Measurements from ENCODE around the gene CROCC2.

The CROCC2 gene

DNA sequence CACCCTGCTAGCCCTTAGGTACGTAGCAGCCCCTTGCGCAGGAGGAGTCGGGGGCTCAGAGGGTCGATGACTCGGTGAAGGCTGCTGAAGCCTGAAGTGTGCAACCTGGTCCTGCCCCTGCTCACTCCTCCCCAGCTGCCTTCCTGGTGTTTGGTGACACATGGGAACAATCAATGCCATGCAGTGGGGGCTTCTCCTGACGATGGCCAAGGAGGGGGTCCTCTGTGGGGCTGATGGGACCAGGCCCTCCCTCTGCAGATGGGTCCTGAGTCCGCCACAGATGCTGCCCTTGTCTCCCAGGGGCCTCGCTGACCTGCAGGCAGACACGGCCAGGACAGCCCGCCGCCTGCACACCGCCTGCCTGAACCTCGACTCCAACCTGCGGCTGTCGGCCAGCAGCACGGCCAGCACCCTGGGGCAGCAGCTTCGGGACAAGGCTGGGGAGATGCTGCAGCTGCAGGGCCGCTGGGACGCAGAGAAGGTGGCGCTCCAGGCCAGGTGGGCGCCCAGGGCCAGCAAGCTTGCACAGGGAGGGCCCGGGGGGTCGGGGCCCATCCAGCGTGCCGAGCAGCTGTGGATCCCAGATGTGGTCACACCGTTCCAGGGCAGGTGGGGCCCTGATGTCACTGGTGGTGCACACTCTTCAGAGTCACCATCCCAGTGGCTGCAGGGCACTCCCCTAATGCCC, 24.6 kb downstream of the CROCC2 start:
- no peak overlapping the region for H3K4me3 ChIP-seq (ENCODE audit: low read length)
- no peak overlapping the region for H3K27ac ChIP-seq (ENCODE audit: low read length)
- H3K36me3 ChIP-seq (ENCODE audit: control insufficient read depth, low read depth, low read length) = no peaks in the 10 kb centered on the region
- H3K27me3 ChIP-seq (ENCODE audit: control insufficient read depth, insufficient read depth, low read length) = no peaks in the 10 kb centered on the region
- H3K4me1 ChIP-seq (ENCODE audit: control insufficient read depth, low read depth, low read length) = no peaks in the 10 kb centered on the region
- no peak overlapping the region for H3K9ac ChIP-seq (ENCODE audit: low read length)
- no peaks in the 10 kb centered on the region for H3K9me3 ChIP-seq (ENCODE audit: control insufficient read depth, low read depth, low read length)

DNA sequence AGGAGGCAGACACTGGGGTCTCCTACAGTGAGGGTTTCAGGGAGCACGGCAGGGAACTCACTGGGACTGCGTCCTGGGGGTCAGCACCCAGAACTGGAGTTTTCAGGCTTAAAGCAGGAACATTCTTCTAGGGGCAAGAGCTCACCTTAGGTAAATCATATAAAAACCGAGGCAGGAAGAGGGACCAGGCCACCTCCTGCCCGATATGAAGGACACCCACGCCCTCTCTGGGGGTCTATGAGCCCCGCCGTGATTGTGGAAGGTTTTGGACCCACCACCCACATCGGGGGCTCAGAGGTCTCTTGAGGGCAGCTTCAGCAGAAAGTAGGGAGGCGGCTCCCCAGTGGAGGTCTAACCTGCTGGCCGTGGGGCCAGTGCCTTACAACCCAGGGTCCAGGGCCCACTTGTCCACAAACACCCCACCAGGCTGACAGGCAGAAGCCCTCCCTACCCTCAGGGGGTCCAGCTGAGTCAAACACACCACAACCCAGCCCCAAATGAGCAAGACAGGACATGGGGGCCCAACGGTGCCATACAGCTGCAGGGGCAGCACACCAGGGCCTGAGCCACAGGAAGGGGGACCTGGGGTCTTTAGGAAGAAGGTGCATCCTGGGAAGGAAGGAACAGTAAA, 25.3 kb downstream of the CROCC2 start:
- Histone ChIP-seq H3K9me3 (ENCODE audit: control insufficient read depth, low read depth, low read length) (no peaks in the 10 kb centered on the region), H3K36me3 (ENCODE audit: control insufficient read depth, low read depth, low read length) (no peaks in the 10 kb centered on the region), H3K27me3 (ENCODE audit: control insufficient read depth, insufficient read depth, low read length) (no peaks in the 10 kb centered on the region), H3K4me1 (ENCODE audit: control insufficient read depth, low read depth, low read length) (no peaks in the 10 kb centered on the region), H3K9ac (ENCODE audit: low read length) (no peak overlapping the region), H3K4me3 (ENCODE audit: low read length) (no peak overlapping the region), H3K27ac (ENCODE audit: low read length) (no peak overlapping the region)

DNA sequence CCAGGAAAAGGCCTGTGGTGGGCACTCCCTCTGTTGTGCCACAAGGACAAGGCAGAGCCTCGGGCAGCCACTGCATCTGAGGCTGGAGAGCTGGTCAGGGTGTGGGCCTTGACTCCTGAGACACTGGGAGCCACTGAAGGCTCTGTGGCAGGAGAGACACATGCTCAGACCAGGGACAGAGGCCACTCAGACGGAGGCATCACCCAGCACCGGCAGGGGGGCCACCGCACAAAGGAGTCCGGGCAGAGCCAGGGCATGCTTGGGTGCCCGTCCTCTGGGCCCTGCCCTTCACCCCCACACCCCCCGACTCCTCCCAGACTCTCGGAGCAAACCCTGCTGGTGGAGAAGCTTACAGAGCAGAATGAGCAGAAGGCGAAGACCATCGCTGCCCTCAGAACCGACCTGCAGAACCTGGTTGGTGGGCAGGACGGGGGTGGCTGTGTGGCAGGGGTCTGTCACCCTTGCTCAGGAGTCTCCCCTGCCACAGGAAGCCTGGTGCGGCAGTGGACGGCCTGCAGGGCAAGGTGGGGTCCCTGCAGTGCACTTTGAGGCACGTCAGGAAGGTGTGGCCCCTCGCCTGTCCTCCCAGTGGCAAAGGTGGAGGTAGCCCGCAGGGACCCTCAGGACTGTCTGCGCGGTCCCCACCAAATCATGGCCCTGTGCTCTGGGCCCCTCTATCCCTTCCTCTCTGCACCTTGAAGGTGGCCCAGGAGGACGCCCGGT, 26.0 kb downstream of the CROCC2 start:
- no peak overlapping the region for H3K4me3 ChIP-seq (ENCODE audit: low read length)
- H3K27me3 ChIP-seq (ENCODE audit: control insufficient read depth, insufficient read depth, low read length) = no peaks in the 10 kb centered on the region
- no peaks in the 10 kb centered on the region for H3K36me3 ChIP-seq (ENCODE audit: control insufficient read depth, low read depth, low read length)
- no peaks in the 10 kb centered on the region for H3K9me3 ChIP-seq (ENCODE audit: control insufficient read depth, low read depth, low read length)
- H3K4me1 ChIP-seq (ENCODE audit: control insufficient read depth, low read depth, low read length) = no peaks in the 10 kb centered on the region
- no peak overlapping the region for H3K27ac ChIP-seq (ENCODE audit: low read length)
- H3K9ac ChIP-seq (ENCODE audit: low read length) = no peak overlapping the region

DNA sequence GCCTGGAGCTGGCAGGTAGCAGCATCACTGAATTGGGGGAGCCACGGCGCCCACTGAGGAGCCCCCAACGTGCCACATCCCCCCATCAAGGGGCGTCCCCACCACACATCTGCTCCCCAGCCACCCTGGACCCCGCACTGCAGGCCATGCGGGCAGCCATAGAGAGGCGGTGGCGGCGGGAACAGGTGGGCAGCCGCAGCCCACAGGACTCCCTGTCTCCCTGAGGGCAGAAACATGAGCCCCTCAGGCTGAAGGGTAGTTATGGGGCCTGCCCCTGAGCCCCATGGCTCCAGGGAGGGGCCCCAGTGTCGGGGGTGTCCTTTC, 26.6 kb downstream of the CROCC2 start:
- H3K36me3 ChIP-seq (ENCODE audit: control insufficient read depth, low read depth, low read length) = no peaks in the 10 kb centered on the region
- H3K9ac ChIP-seq (ENCODE audit: low read length) = no peak overlapping the region
- H3K27me3 ChIP-seq (ENCODE audit: control insufficient read depth, insufficient read depth, low read length) = no peaks in the 10 kb centered on the region
- no peaks in the 10 kb centered on the region for H3K4me1 ChIP-seq (ENCODE audit: control insufficient read depth, low read depth, low read length)
- no peak overlapping the region for H3K4me3 ChIP-seq (ENCODE audit: low read length)
- H3K9me3 ChIP-seq (ENCODE audit: control insufficient read depth, low read depth, low read length) = no peaks in the 10 kb centered on the region
- H3K27ac ChIP-seq (ENCODE audit: low read length) = no peak overlapping the region

DNA sequence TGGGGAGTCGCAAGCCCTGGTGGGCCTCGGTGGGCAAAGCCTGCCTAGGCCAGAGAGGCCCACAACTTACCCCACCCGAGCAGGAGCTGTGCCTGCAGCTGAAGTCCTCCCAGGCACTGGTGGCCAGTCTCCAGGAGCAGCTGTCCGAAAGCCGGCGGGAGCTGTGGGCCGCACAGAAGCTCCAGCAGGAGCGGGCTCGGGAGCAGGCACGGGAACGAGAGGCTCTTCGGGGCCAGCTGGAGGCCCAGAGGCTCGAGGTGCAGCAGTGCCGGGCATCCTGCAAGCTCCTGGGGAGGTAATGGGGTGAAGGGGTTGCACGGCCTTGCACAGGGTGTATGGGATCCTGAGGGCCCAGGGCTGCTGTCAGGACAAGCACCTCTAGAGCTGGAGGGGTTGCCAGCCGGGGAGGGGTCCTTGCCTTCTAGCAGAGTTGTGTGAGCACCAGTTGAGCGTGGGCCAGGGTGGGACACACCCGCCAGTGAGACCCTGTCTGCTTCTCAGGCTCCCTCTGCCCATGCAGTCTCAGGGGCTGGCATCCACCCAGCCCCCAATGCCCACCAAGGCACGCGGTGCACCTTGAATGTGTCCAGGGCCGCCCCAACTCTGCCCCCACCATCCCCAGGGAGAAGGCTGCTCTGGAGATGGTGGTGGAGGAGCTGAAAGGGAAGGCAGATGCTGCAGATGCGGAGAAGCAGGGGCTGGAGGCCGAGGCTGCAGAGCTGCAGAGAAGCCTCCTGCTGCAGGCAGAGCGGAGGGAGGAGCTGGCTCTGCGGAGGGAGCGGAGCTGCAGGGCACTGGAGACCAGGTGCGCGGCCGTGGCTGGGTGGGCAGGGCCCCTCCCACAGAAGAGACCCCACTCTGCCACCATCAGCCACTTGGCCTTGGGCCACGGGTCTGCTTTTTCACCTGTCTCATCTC, 27.2 kb downstream of the CROCC2 start:
- Histone ChIP-seq H3K36me3 (ENCODE audit: control insufficient read depth, low read depth, low read length) (no peaks in the 10 kb centered on the region), H3K9me3 (ENCODE audit: control insufficient read depth, low read depth, low read length) (no peaks in the 10 kb centered on the region), H3K9ac (ENCODE audit: low read length) (no peak overlapping the region), H3K4me1 (ENCODE audit: control insufficient read depth, low read depth, low read length) (no peaks in the 10 kb centered on the region), H3K27ac (ENCODE audit: low read length) (no peak overlapping the region), H3K27me3 (ENCODE audit: control insufficient read depth, insufficient read depth, low read length) (no peaks in the 10 kb centered on the region), H3K4me3 (ENCODE audit: low read length) (no peak overlapping the region)

DNA sequence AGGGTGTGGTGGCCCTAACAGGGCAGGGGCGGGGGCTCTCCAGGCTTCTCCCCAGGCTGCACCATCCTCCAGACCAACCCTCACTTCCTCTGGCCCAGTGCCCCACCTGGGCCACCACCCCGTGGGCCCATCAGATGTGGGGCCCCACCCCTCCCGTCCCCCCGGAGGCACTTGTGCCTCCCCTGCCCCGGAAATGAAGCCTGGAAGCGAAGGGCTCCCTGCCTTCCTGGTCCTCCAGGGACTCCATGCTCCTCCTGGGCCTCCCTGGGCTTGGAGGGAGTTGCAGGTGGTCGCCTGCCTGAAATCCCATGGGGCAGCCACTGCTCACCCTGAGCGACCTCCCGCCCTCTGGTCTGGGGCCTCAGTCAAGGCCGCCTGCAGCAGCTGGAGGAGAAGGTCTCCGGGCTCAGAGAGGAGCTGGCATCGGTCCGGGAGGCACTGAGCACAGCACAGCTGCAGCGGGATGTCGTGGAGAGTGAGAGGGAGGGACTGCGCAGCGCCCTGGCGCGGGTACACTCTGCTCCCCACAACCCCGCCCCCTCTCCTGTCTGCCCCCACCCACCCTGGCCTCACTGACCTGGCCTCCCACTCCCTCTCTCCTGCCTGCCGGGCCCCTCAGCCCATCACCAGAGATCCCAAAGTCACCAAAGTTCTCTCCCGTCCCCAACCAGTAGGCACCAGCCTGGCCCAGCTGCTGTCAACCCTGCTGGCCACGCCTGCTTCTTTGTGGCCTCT, 28.0 kb downstream of the CROCC2 start:
- Histone ChIP-seq H3K9ac (ENCODE audit: low read length) (no peak overlapping the region), H3K27ac (ENCODE audit: low read length) (no peak overlapping the region), H3K4me1 (ENCODE audit: control insufficient read depth, low read depth, low read length) (no peaks in the 10 kb centered on the region), H3K9me3 (ENCODE audit: control insufficient read depth, low read depth, low read length) (no peaks in the 10 kb centered on the region), H3K36me3 (ENCODE audit: control insufficient read depth, low read depth, low read length) (no peaks in the 10 kb centered on the region), H3K27me3 (ENCODE audit: control insufficient read depth, insufficient read depth, low read length) (no peaks in the 10 kb centered on the region), H3K4me3 (ENCODE audit: low read length) (no peak overlapping the region)

DNA sequence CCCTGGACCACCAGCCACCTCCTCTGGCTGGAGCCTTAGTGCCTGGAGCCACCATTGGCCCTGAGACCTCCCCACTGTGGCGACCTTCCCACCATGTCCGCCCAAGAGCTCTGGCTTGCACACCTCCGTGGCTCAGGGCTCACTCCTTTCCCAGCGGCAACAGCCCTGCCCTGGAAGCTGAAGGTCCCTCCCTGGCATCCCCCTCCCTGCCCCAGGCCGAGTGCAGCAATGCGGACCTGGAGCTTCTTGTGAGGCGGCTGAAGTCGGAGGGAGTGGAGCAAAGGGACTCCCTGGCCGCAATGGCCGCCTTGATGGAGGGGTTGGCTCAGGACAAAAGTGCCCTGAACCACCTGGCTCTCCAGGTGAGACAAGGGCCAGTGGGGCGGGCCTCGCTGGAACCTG, 28.6 kb downstream of the CROCC2 start:
- Histone ChIP-seq H3K36me3 (ENCODE audit: control insufficient read depth, low read depth, low read length) (no peaks in the 10 kb centered on the region), H3K27me3 (ENCODE audit: control insufficient read depth, insufficient read depth, low read length) (no peaks in the 10 kb centered on the region), H3K4me1 (ENCODE audit: control insufficient read depth, low read depth, low read length) (no peaks in the 10 kb centered on the region), H3K9ac (ENCODE audit: low read length) (no peak overlapping the region), H3K4me3 (ENCODE audit: low read length) (no peak overlapping the region), H3K27ac (ENCODE audit: low read length) (no peak overlapping the region), H3K9me3 (ENCODE audit: control insufficient read depth, low read depth, low read length) (no peaks in the 10 kb centered on the region)

DNA sequence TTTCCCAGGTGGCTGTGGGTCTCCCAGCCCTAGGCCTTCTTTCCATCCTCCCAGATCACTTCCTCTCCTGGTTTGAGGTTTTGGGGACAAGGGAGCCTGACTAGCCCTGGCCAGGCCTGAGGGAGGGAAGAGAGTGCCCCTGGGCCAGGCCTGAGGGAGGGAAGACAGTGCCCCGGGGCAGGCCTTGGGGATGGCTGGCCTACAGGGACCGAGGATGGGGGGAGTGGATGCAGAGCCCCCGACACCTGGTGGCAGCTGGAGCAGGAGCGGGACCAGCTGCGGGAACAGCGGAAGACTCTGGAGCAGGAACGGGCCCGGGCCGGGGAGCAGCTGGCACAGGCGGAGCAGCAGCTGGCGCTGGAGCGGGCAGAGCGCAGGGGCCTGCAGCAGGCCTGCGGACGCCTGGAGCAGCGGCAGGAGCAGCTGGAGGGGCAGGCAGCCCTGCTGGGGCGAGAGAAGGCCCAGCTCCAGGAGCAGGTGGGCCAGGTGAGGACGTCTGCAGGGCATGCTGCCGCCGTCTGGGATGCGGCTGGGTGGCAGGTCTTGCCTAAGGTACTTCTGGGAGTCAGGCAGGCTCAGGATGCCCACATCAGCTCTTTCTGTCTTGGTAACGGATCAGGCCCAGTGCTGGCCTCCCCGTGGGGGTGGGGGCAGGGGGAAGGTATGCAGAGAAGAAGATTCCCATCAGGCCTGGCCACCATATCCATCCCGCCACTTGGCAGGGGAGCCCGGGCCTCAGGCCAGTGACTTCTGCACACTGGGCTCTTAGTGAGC, 29.2 kb downstream of the CROCC2 start:
- H3K9ac ChIP-seq (ENCODE audit: low read length) = no peak overlapping the region
- H3K4me3 ChIP-seq (ENCODE audit: low read length) = no peak overlapping the region
- no peaks in the 10 kb centered on the region for H3K27me3 ChIP-seq (ENCODE audit: control insufficient read depth, insufficient read depth, low read length)
- no peaks in the 10 kb centered on the region for H3K4me1 ChIP-seq (ENCODE audit: control insufficient read depth, low read depth, low read length)
- no peaks in the 10 kb centered on the region for H3K36me3 ChIP-seq (ENCODE audit: control insufficient read depth, low read depth, low read length)
- no peaks in the 10 kb centered on the region for H3K9me3 ChIP-seq (ENCODE audit: control insufficient read depth, low read depth, low read length)
- H3K27ac ChIP-seq (ENCODE audit: low read length) = no peak overlapping the region

DNA sequence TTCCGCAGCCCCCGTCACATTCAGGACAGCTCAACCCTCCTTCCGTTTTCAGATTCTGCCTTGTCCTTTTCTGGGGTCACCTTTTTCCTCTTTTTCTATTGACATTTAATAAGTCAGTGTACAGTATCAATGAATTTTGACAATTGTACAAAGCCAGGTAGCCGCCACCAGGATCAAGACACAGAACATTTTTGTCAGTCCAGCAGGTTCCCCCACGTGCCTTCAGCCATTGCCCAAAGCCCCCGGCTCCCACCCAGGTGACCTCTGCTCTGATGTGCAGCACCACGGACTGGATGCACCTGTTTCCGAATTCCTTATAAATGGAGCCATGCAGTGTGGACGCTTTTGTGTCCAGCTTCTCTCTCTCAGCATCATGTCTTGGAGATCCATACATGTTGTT, 30.0 kb downstream of the CROCC2 start:
- Histone ChIP-seq H3K36me3 (ENCODE audit: control insufficient read depth, low read depth, low read length) (no peaks in the 10 kb centered on the region), H3K27ac (ENCODE audit: low read length) (no peak overlapping the region), H3K4me3 (ENCODE audit: low read length) (no peak overlapping the region), H3K4me1 (ENCODE audit: control insufficient read depth, low read depth, low read length) (no peaks in the 10 kb centered on the region), H3K9me3 (ENCODE audit: control insufficient read depth, low read depth, low read length) (no peaks in the 10 kb centered on the region), H3K27me3 (ENCODE audit: control insufficient read depth, insufficient read depth, low read length) (no peaks in the 10 kb centered on the region), H3K9ac (ENCODE audit: low read length) (no peak overlapping the region)

DNA sequence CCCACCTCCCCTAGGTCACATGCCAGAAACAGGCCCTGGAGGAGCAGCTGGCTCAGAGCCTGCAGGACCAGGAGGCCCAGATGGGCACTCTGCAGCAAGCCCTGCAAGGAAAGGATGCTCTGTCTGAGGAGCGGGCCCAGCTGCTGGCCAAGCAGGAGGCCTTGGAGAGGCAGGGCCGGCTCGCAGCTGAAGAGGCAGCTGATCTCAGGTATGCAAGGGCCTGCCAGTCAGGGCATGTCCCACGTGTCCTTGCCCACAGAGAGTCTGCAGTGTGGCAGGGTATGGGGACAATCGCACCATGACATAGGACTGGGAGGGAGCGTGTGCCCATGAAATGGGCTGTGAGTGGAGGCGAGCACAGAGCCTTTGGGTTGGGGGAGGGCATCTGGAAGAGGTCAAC, 39.9 kb downstream of the CROCC2 start:
- Histone ChIP-seq H3K9ac (ENCODE audit: low read length) (no peak overlapping the region), H3K27me3 (ENCODE audit: control insufficient read depth, insufficient read depth, low read length) (no peaks in the 10 kb centered on the region), H3K4me3 (ENCODE audit: low read length) (no peak overlapping the region), H3K4me1 (ENCODE audit: control insufficient read depth, low read depth, low read length) (no peaks in the 10 kb centered on the region), H3K27ac (ENCODE audit: low read length) (no peak overlapping the region), H3K9me3 (ENCODE audit: control insufficient read depth, low read depth, low read length) (no peaks in the 10 kb centered on the region), H3K36me3 (ENCODE audit: control insufficient read depth, low read depth, low read length) (no peaks in the 10 kb centered on the region)

Data from iPS-18a (cell line).